ENCODE measurements around the gene CCNB2. TPM values are rescaled to one million over a fixed set of nuclear protein-coding genes. Genes with fewer than 3 reads are reported as not detected.

CCNB2 gene
- total RNA-seq, 1 experiment from 2014 or later: 99.2 TPM

- ChIA-PET POLR2A (ENCODE audit: unreplicated experiment) (no interaction called here), CTCF (interaction anchor here (0.5 kb wide), 1 partner anchor 26 kb away, joined by 4 read pairs; no protein-coding TSS in a partner anchor)
- no peak for DNase-seq
- Histone ChIP-seq H3K4me3 (no peak overlapping the region), H3K9me3 (ENCODE audit: insufficient read depth, low read depth) (no peaks in the 10 kb centered on the region), H3K4me1 (replicated peaks; ENCODE audit: insufficient read depth) (peaks cover 28% of the 10 kb centered on the region), H3K9me2 (ENCODE audit: insufficient read depth) (no peaks in the 10 kb centered on the region), H3K4me2 (no peak overlapping the region), H3F3A (ENCODE audit: insufficient read depth, low read depth) (peaks cover 56% of the 10 kb centered on the region), H3K27me3 (ENCODE audit: insufficient read depth, low read depth) (no peaks in the 10 kb centered on the region), H2AFZ (no peak overlapping the region), H4K20me1 (ENCODE audit: insufficient read depth) (no peaks in the 10 kb centered on the region), H3K79me2 (ENCODE audit: low read depth) (no peaks in the 10 kb centered on the region), H3K27ac (0 out of 2 replicates have a peak overlapping the region, but pooled peaks have one; percentile 19), H3K36me3 (ENCODE audit: low read depth) (peaks cover 8% of the 10 kb centered on the region)
- intact Hi-C loops (cut with micrococcal nuclease; ENCODE audit: unreplicated experiment): loop anchor here (5.0 kb wide), 1 partner anchor 103 kb away; no protein-coding TSS in a partner anchor
- TF ChIP-seq, protein P1, sequence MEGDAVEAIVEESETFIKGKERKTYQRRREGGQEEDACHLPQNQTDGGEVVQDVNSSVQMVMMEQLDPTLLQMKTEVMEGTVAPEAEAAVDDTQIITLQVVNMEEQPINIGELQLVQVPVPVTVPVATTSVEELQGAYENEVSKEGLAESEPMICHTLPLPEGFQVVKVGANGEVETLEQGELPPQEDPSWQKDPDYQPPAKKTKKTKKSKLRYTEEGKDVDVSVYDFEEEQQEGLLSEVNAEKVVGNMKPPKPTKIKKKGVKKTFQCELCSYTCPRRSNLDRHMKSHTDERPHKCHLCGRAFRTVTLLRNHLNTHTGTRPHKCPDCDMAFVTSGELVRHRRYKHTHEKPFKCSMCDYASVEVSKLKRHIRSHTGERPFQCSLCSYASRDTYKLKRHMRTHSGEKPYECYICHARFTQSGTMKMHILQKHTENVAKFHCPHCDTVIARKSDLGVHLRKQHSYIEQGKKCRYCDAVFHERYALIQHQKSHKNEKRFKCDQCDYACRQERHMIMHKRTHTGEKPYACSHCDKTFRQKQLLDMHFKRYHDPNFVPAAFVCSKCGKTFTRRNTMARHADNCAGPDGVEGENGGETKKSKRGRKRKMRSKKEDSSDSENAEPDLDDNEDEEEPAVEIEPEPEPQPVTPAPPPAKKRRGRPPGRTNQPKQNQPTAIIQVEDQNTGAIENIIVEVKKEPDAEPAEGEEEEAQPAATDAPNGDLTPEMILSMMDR (conservative IDR thresholded peaks at IDR 0.05): no peak
- TF ChIP-seq EZH2 (IDR thresholded peaks at IDR 0.05; ENCODE audit: low read depth): no peak
- BruUV-seq (replicated peaks): no TSS peak
Observed at GRCh38 chr15:59174151-59174834, 69.3 kb downstream of the CCNB2 start.

Small RNA genes lying within 50 kb of the gene (microRNA-seq; reads per million reads assigned to microRNA genes)
- 8.8 reads per million, percentile 13 among the genes with 10 or more reads in this experiment for gene MIR2116 (ENCODE audit: borderline number of aligned reads, borderline replicate concordance)

Other genes with a start within 250 kb of the CCNB2 start
- gene SLTM, start 171.5 kb upstream of the CCNB2 start, total RNA-seq (2021): 81.4 and 110 TPM in 2 replicates
- gene RNF111, start 117.5 kb upstream of the CCNB2 start, total RNA-seq (2021): 30.2 and 37.7 TPM in 2 replicates
- not detected in 2 replicates for gene LDHAL6B, start 101.7 kb downstream of the CCNB2 start, total RNA-seq (2021)